Hippocampal formation (tissue), 2 donors: Measurements from ENCODE around the gene LONRF2.

Experiments
- DNase-seq, 2 donors: peaks; one replicate each; lab custom pipeline; 2025; lab: John Stamatoyannopoulos, UW

The LONRF2 gene

GRCh38 chr2:100236166-100236565, 86.1 kb downstream of the LONRF2 start:
- DNase-seq = no peak

- no peak for DNase-seq
Measured at GRCh38 chr2:100235581-100235980, 86.7 kb downstream of the LONRF2 start.

- DNase-seq = no peak
Measured at GRCh38 chr2:100235098-100235497, 87.2 kb downstream of the LONRF2 start.

- DNase-seq = no peak
Measured at GRCh38 chr2:100234141-100234540, 88.2 kb downstream of the LONRF2 start.

- no peak for DNase-seq
Measured at GRCh38 chr2:100233061-100233460, 89.2 kb downstream of the LONRF2 start.

- no peak for DNase-seq
Measured at GRCh38 chr2:100230754-100231153, 91.5 kb downstream of the LONRF2 start.

- no peak for DNase-seq
Measured at GRCh38 chr2:100228967-100229366, 93.3 kb downstream of the LONRF2 start.

GRCh38 chr2:100228415-100228814, 93.9 kb downstream of the LONRF2 start:
- no peak for DNase-seq

- DNase-seq = no peak
Measured at GRCh38 chr2:100224988-100225710, 97.2 kb downstream of the LONRF2 start.

GRCh38 chr2:100223502-100223901, 98.8 kb downstream of the LONRF2 start:
- DNase-seq = no peak
